ENCODE measurements around the gene ZNF146.
"Not testable (repeated sequence)": the region's sequence is repeated elsewhere in the genome, so short reads cannot be mapped to it uniquely, and the experiment has no call there.

Gene ZNF146

GRCh38 chr19:36236304-36236945 lies 21.5 kb downstream of the ZNF146 start:
- no peak for FAIRE-seq

- no peak for FAIRE-seq
Measured at GRCh38 chr19:36236946-36237310, 22.0 kb downstream of the ZNF146 start.

- no peak for FAIRE-seq
Measured at GRCh38 chr19:36244066-36244465, 29.2 kb downstream of the ZNF146 start.

- FAIRE-seq, result no peak
Measured at GRCh38 chr19:36245210-36246005, 30.5 kb downstream of the ZNF146 start.

- FAIRE-seq, result no peak
Measured at GRCh38 chr19:36246006-36246481, 31.1 kb downstream of the ZNF146 start.

GRCh38 chr19:36252047-36252446 lies 37.1 kb downstream of the ZNF146 start:
- FAIRE-seq, result no peak

- FAIRE-seq, result no peak
Measured at GRCh38 chr19:36254848-36255247, 39.9 kb downstream of the ZNF146 start.

GRCh38 chr19:36255316-36255715 lies 40.4 kb downstream of the ZNF146 start:
- no peak for FAIRE-seq

GRCh38 chr19:36256064-36256463 lies 41.2 kb downstream of the ZNF146 start:
- no peak for FAIRE-seq

- no peak for FAIRE-seq
Measured at GRCh38 chr19:36256853-36257519, 42.1 kb downstream of the ZNF146 start.

GRCh38 chr19:36257520-36257876 lies 42.6 kb downstream of the ZNF146 start:
- no peak for FAIRE-seq

GRCh38 chr19:36258028-36258875 lies 43.3 kb downstream of the ZNF146 start:
- no peak for FAIRE-seq

GRCh38 chr19:36259211-36259610 lies 44.3 kb downstream of the ZNF146 start:
- FAIRE-seq, result no peak

- no peak for FAIRE-seq
Measured at GRCh38 chr19:36265064-36265463, 50.2 kb downstream of the ZNF146 start.

GRCh38 chr19:36265856-36266374 lies 51.0 kb downstream of the ZNF146 start:
- FAIRE-seq, result no peak

- no peak for FAIRE-seq
Measured at GRCh38 chr19:36266375-36266961, 51.6 kb downstream of the ZNF146 start.

GRCh38 chr19:36267061-36267845 lies 52.3 kb downstream of the ZNF146 start:
- no peak for FAIRE-seq

- FAIRE-seq, result not testable (repeated sequence)
Measured at GRCh38 chr19:36268081-36268480, 53.2 kb downstream of the ZNF146 start.

GRCh38 chr19:36268591-36268990 lies 53.7 kb downstream of the ZNF146 start:
- FAIRE-seq, result not testable (repeated sequence)

GRCh38 chr19:36269295-36269694 lies 54.4 kb downstream of the ZNF146 start:
- FAIRE-seq, result not testable (repeated sequence)

All from endometrium (tissue), 2 donors.